HG03280 (cell line): Measurements from ENCODE around the gene NRROS.

Experiments used
- ATAC-seq: cut with Tn5 transposase; IDR thresholded peaks from one replicate; pipeline ENCODE4 v1.9.1; 2021; ENCODE audit warnings: mild to moderate bottlenecking, moderate library complexity; ENCODE audit not compliant: unreplicated experiment

Gene NRROS

DNA sequence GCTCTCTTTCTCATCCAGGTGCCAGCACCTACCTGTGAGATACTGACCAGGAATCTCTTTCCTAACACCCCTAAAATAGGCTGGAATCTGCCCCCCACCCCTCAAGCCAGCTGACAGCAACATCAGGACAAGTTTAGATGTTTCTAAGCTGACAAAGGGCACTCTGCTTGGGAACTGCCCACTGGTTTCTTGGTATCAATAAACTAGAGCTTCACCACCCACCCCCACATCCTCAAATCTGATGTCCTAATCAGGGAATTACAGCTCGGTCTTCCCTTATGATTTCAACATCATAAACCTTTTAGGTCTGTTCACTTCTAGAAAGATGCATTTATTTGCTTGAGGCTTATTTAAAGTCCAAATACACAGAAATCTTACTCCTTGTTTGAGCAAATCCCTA, 37.9 kb downstream of the NRROS start:
- no peak for ATAC-seq

DNA sequence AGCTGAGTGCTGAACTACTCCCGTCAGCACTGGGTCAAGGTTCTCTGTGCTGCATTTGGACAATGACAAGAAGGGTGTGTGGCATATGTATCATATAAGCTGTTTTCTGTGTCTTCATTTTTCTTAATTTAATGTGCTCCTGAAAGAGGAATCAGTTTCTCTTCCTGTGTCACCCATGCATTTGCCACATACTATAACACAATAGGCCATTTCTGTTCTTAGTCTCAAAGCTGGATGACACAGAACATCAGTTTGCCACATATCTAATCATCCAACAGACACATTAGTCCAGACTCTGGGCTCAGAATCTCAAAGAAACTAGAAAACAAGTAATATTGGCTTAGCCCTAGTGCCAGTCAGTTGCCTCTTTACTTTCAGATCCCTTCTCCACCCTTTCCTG, 38.4 kb downstream of the NRROS start:
- ATAC-seq: no peak

DNA sequence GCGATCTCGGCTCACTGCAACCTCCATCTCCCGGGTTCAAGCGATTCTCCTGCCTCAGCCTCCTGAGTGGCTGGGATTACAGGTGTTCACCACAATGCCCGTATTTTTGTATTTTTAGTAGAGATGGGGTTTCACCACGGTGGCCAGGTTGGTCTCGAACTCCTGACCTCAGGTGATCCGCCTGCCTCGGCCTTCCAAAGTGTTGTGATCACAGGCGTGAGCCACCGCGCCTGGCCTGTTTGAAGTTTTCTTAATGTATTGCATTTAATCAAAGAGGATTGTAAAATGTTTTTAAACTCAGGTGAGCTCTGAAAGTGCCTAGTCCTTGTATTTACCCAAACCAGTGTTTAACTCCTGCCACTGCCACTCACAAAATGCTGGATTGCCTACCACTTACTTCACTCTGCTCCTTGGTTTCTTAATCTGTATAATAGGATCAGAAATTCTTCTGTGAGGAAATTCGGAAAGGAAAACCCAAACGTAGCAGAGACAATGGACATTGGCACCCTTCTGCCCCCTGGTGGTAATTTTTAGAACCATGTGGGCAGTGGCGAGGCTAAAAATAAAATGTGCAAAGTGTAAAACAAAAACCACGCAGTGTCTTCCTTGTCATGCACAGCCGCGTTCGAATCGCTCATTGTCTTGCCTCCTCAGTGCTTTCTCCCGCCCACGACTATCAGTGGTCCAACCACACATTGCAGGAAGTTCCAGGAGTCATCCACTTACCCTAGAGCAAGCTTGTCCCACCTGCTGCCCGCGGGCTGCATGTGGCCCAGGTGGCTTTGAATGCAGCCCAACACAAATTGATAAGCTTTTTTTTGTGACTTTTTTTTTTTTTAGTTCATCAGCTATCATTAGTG, 45.3 kb downstream of the NRROS start:
- peak; percentile 69 for ATAC-seq

DNA sequence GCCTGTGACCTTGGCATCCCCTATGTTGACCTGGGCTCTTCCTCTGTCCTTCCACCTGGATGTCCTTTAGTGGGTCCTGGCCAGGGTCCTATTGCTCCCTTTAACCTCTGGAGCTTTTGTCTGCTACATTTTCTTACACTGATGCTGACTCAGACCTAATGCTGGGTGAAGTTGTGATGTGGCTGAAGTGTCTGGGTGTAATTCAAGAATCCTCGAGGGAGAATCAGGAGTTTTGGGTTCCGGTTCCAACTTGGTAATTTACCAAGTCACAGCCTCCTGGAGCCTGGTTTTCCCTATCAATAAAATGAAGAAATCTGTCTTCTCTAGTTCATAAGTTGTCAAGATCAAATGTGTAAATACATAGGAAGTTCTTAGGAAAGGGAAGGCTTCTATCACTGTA, 46.9 kb downstream of the NRROS start:
- no peak for ATAC-seq

DNA sequence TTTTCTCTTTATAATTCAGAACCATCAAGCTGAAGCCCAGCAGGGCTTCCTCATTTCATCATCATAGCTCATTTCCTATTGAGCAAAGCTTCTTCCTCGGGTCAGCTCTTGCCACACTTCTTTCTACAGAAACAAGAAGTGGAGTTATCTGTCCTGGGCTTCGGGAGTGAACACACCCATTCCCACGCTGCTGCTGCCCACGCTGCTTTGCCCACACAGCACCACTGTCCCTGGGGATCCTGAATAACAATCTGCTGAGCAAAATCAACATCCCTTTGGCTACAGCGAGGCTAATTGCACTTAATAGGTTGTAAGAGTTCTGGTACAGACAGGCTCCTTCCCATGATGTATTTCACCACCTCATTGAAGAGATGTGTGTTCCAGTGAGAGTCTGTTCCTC, 48.9 kb downstream of the NRROS start:
- ATAC-seq: no peak

DNA sequence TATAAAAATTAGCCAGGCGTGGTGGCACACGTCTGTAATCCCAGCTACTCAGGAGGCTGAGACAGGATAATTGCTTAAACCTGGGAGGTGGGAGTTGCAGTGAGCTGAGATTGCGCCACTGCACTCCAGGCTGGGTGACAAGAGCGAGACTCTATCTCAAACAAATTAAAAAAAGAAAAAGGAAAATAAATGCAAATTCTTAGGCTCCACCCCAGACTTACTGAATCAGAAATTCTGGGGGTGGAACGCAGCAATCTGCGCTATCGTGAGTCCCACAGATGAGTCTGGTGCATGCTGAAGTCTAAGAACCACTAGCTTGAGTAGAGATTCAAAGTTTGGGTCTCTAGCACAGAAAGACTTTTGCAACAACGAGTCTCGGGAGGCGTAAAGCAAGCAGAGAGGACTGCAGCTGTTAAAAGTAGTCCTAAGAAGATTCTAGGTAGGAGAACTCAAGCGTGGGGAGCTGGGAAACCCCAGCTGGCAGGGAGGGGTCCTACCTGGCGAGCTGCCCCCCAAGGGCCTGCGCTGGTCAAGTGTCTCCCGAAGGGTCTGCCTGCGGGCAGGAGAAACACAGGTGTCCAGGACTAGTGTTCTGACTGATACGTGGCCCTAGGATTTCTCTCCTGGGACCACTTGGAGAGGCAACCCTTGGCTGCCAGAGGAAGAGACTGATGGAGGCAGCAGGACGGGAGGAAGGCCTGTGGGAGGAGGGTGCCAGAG, 50.6 kb downstream of the NRROS start:
- no peak for ATAC-seq

DNA sequence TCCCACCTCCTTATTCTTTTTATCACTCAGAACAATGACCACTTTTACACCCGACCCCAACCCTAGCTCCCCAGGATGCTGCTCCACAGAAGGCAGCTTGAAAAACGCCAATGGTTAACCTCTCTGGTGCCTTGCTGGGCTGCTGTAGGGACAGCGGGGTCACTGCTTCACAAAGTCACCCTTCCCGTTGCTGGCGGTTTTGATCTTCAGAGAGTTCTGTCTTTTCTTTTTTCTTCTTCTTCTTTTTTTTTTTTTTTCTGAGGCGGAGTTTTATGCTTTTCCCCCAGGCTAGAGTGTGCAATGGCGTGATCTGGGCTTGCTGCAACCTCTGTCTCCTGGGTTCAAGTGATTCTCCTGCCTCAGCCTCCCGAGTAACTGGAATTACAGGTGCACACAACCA, 51.9 kb downstream of the NRROS start:
- ATAC-seq: no peak

DNA sequence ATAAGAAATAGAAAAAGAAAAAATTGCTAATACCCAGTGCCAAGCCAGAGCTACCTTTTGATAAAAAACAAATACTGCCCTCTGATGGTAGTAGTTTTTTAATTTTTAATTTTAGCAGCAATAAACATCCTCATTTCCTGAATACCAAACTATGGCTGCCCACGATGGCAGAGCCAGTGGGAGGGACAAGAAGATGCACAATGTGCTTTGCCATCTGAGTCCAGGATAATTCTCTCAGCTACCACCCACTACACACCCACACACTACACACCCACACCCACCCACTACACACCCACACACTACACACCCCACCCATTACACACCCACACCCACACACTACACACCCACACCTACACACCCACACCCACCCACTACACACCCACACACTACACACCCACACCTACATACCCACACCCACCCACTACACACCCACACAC, 54.7 kb downstream of the NRROS start:
- ATAC-seq: no peak

DNA sequence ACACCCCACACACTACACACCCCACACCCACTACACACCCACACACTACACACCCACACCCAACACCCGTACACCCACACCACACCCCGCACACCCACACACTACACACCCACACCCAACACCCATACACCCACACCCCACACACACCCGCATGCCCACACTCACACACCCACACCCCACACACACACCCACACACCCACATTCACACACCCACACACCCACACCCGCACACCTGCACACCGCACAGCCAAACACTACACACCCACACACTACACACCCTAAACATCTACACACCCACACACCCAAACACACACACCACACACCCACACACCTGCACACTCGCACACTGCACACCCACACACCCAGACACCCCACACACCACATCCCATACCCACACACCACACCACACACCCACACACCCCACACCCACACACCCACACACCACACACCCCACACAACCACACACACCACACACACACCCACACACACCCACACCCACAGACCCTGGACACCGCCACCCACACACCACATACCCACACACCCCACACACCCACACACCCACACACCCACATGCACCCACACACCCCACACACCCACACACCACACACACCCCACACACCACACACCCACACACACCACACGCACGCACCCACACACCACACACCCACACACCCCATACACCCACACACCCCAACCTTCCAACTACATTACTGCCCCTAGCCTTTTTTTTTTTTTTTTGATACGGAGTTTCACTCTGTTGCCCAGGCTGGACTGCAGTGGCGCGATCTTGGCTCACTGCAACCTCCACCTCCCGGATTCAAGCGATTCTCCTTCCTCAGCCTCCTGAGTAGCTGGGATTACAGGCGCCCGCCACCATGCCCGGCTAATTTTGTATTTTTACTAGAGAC, 55.7 kb downstream of the NRROS start:
- ATAC-seq: no peak

DNA sequence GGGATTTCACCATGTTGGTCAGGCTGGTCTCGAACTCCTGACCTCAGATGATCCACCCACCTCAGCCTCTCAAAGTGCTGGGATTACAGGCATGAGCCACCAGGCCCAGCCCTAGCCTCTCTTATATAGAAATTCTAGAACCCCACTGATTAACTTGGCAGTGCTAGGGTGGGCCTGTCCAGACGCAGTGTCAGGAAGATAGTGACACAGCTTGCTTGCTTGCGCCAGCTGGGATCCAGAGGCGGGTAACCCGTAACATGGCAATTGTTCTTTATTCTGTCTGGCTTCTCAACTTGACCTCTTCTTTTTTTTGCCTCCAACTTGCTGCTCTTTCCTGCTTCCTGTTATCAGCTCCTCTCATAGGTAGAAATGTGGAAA, 56.3 kb downstream of the NRROS start:
- ATAC-seq: no peak

DNA sequence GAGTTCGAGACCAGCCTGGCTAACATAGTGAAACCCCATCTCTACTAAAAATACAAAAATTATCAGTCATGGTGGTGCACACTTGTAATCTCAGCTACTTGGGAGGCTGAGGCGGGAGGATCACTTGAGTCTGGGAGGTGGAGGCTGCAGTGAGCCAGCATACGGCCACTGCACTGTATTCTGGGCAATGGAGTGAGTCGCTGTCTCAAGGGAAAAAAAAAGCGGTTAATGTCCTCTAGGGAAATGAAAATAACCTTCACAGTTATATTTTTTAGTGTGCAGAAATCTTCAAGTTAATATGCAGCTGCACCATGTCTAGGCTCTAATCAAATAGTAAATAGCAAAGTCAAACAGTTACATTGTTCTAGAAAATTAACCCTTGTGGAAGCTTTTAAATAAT, 57.8 kb downstream of the NRROS start:
- ATAC-seq: no peak

DNA sequence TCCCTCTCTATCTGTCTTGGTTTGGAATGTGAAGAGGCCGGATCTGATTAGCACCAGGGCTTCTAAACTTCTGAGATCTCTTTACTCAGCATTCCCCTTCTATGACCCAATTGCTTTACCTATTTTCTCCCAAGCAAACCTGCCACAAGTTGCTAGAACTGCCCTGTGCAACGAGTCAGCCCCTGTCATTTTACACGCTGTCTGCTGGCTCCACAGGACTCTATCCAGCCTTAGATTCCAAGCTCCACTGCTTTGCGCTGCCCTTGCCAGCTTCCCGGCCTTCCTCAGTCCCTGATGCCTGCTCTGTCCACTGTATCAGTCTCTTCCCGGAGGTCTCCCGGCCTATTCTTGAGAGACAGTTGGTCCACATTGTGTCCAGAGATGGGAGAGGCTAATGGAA, 60.3 kb downstream of the NRROS start:
- no peak for ATAC-seq

DNA sequence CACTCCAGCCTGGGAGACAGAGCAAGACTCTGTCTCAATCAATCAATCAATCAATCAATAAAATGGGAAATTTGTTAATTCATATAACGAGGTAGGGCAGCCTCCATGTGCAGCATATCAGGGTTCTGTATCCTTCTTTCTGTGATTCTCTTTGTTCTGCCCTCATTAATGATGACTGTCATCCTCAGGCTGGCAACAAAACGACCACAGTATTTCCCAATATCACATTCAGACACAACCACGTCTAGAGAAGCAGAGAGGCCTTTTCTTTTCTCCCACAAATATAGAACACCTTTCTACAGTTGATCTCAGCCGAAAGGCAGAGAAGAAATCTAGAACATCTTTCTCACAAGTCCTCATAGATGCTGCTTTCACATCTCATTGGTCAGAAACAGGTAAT, 61.3 kb downstream of the NRROS start:
- no peak for ATAC-seq

DNA sequence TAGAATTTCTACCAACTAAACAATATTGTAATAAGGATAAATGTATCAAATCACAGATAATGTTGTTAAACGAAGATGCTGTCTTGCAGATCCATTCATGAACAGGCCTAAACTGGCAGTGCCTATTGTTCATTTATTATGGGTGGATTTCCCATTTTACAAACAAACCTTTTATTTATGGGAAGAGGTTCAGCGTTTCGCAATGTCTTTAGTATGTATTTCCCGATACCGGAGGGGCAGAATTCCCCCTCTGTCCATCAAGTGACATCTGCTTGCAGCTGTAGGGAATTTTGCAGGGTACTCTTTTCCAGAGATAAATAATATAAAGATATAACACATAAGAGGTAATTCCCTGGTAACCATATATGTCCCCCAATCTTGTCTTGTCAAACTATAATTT, 66.8 kb downstream of the NRROS start:
- no peak for ATAC-seq

DNA sequence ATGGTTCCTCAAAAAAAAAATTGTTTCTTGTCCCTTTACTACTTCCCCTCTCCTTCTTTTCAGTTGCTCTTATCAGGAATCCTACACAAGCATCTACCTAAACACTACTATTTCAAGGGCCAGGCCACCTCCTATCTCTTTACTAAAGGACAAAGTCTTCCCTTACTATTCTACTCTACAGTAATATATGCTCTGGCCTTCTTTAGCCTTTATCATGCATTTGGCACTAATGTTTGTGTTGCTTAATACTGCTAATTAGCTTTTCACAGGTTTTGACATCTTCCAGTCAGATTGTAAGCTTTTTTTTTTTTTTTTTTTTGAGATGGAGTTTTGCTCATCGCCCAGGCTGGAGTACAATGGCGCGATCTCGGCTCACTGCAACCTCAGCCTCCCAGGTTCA, 67.2 kb downstream of the NRROS start:
- ATAC-seq: no peak

DNA sequence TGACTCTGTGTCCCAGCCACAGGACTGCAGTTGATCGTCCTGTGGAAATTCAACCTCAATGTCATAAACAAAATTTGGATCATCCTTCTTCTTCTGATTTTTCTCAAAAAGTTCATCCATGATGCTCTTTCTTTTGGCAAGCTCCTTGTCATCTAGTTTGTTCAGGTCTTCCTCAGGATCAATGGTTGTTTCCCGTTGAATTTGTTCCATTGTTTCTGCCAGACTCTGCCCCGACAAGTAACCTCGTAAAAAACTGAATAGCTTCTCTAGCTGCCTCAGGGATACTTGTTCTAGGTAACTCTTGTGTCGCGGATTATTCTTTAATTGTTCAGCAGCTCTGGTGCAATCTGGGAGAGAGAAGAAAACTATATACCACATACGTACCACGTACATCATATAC, 68.1 kb downstream of the NRROS start:
- no peak for ATAC-seq

DNA sequence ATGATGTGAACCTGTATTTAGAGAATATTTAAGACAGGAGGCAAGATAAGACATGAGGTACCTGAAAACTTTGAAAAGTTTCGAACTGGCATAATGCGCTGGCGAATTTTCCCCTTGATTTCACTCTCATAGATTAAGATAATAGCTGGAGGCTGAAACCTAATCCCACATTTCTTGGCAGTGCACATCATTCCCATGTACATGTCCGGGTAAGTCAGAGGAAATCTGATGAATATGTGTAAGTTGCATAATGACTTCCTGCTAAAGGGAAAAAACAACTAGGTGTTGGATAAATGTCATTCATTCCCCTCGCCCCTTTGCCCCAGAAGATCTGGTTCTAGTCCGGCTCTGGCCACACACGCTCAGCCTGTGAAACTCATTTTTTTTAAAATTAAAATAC, 69.0 kb downstream of the NRROS start:
- no peak for ATAC-seq
